GM23248 (cell line): Measurements from ENCODE around the gene ARAP2.

ENCODE experiments used
- EZH2 ChIP-seq: fragments of 200-600 bp; sonication (generic); IDR thresholded peaks from 2 replicates; pipeline ENCODE4 v1.6.1; 2018; ENCODE audit warnings: antibody characterized with exemption, mild to moderate bottlenecking; ENCODE audit not compliant: insufficient read depth, poor library complexity, severe bottlenecking
- EZH2phosphoT487 ChIP-seq: fragments of 200-600 bp; sonication (generic); IDR thresholded peaks from 2 replicates; pipeline ENCODE4 v1.6.1; 2018; ENCODE audit warnings: antibody characterized with exemption, moderate library complexity, mild to moderate bottlenecking, low read depth; ENCODE audit not compliant: insufficient read depth

DNA sequence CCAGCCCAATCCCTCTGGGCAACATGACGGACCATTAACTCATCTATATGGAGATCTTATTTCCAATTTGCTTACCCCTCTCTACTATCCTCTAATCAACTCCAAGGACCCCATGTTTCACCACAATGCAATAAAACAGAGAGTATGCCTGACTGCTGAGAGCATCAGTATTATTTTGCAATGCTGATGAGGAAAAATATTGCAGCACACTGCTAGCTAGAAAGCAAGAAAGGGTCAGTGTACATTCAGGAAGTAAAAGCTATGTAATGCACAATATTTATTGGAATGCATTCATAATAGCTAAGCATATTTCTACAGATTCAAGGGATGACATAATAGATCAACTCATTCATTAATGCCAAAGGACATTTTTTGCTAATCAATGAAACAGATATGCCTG lies 33.2 kb downstream of the ARAP2 start:
- no peak for TF ChIP-seq EZH2
- no peak for TF ChIP-seq EZH2phosphoT487
